GM12891 (cell line): ENCODE results near the gene LIF.
"Not testable (repeated sequence)": the region's sequence is repeated elsewhere in the genome, so short reads cannot be mapped to it uniquely, and the experiment has no call there.

Source experiments
- DNase-seq: peaks from one replicate; pipeline ENCODE4 v3.0.0; 2011; ENCODE audit warnings: low spot score; ENCODE audit not compliant: insufficient read length
- FAIRE-seq: peaks from 2 replicates; lab custom pipeline; 2011; peaks lifted over from hg19 to GRCh38; lab: Jason Lieb, UNC
- PAX5 ChIP-seq: IDR thresholded peaks from 2 replicates; pipeline ENCODE4 v1.6.1; 2011; ENCODE audit warnings: low read length, moderate library complexity, mild to moderate bottlenecking; ENCODE audit not compliant: insufficient read depth, severe bottlenecking
- POLR2A ChIP-seq: IDR thresholded peaks from 2 replicates; pipeline ENCODE4 v1.6.1; 2011; ENCODE audit warnings: low read depth, low read length, control low read depth
- POLR2AphosphoS5 ChIP-seq: IDR thresholded peaks from 2 replicates; pipeline ENCODE4 v1.6.1; 2011; ENCODE audit warnings: low read depth, low read length, control low read depth
- POU2F2 ChIP-seq: IDR thresholded peaks from 2 replicates; pipeline ENCODE4 v1.6.1; 2011; ENCODE audit warnings: low read depth, mild to moderate bottlenecking, control low read depth, low read length, moderate library complexity
- SPI1 ChIP-seq: IDR thresholded peaks from 2 replicates; pipeline ENCODE4 v1.6.1; 2011; ENCODE audit warnings: low read depth, low read length, control low read depth
- TAF1 ChIP-seq: IDR thresholded peaks from 2 replicates; pipeline ENCODE4 v1.6.1; 2011; ENCODE audit warnings: low read depth, low read length, control low read depth

Gene LIF

GRCh38 chr22:30220338-30221012, 26.1 kb downstream of the LIF start:
- DNase-seq (no peak), FAIRE-seq (peak; percentile 64)
- no peak for TF ChIP-seq SPI1
- TF ChIP-seq TAF1: no peak
- no peak for TF ChIP-seq PAX5
- TF ChIP-seq POLR2A: no peak
- TF ChIP-seq POU2F2: no peak
- no peak for TF ChIP-seq POLR2AphosphoS5

GRCh38 chr22:30219668-30220278, 26.8 kb downstream of the LIF start:
- FAIRE-seq: no peak
- no peak for DNase-seq
- no peak for TF ChIP-seq TAF1

- no peak for FAIRE-seq
- DNase-seq: no peak
- TF ChIP-seq POLR2AphosphoS5 (no peak), TAF1 (no peak), POU2F2 (no peak)
Observed at GRCh38 chr22:30219049-30219654, 27.4 kb downstream of the LIF start.

GRCh38 chr22:30217698-30218560, 28.6 kb downstream of the LIF start:
- no peak for FAIRE-seq
- TF ChIP-seq SPI1 (no peak), POU2F2 (no peak)
- DNase-seq: no peak

- DNase-seq (no peak), FAIRE-seq (no peak)
- TF ChIP-seq SPI1 (no peak), PAX5 (no peak), POU2F2 (no peak), TAF1 (no peak), POLR2A (no peak), POLR2AphosphoS5 (no peak)
Observed at GRCh38 chr22:30216710-30217109, 29.8 kb downstream of the LIF start.

GRCh38 chr22:30216272-30216671, 30.3 kb downstream of the LIF start:
- FAIRE-seq, DNase-seq: not testable (repeated sequence)

GRCh38 chr22:30214703-30215407, 31.7 kb downstream of the LIF start:
- FAIRE-seq (no peak), DNase-seq (no peak)
- TF ChIP-seq TAF1 (no peak), POU2F2 (no peak), PAX5 (no peak), POLR2A (no peak), SPI1 (no peak), POLR2AphosphoS5 (no peak)

- no peak for DNase-seq
- TF ChIP-seq PAX5: no peak
Observed at GRCh38 chr22:30212996-30213441, 33.5 kb downstream of the LIF start.

GRCh38 chr22:30212363-30212995, 34.1 kb downstream of the LIF start:
- TF ChIP-seq POLR2A (no peak), POU2F2 (no peak), SPI1 (no peak), TAF1 (no peak), POLR2AphosphoS5 (no peak), PAX5 (no peak)
- DNase-seq: no peak
- no peak for FAIRE-seq

More at GRCh38 chr22:30212996-30213441, 33.5 kb downstream of the LIF start:
- FAIRE-seq: no peak
